GM12878 (cell line): Measurements from ENCODE around the gene CRYBG3. TPM values are rescaled to one million over a fixed set of nuclear protein-coding genes. Genes with fewer than 3 reads are reported as not detected.

Experiments used
- ATAC-seq: fragments of 200-7000 bp; cut with Tn5 transposase; 3 replicates; pipeline ENCODE4 v1.9.1; 2020; ENCODE audit warnings: mild to moderate bottlenecking, moderate library complexity
- BruUV-seq: library from RNA; stranded (reverse); fragments of 400-500 nt; replicated peaks from 2 replicates; lab custom pipeline; 2021; lab: Mats Ljungman, UMichigan
- CTCF ChIA-PET: fragments of 300-600 bp; sonication (Branson Sonifier 250); formaldehyde crosslinking; extraction: SDS; loops from one replicate; lab custom pipeline; 2021; ENCODE audit warnings: inconsistent platforms; lab: Yijun Ruan, JAX
- POLR2A ChIA-PET: fragments of 350-600 bp; formaldehyde crosslinking; extraction: SDS; loops from one replicate; lab custom pipeline; 2021; ENCODE audit warnings: inconsistent platforms; lab: Charles Lee
- RAD21 ChIA-PET: fragments of 300-600 bp; sonication (Branson Sonifier 250); formaldehyde crosslinking; loops from one replicate; lab custom pipeline; 2023; ENCODE audit warnings: antibody characterized with exemption; ENCODE audit not compliant: unreplicated experiment; lab: Charles Lee
- SMC1A ChIA-PET: fragments of 300-600 bp; sonication (Branson Sonifier 250); formaldehyde crosslinking; loops from one replicate; lab custom pipeline; 2023; ENCODE audit not compliant: unreplicated experiment, uncharacterized antibody; lab: Charles Lee
- DNase-seq: peaks from one replicate; pipeline ENCODE4 v3.0.0-alpha.2; 2011; ENCODE audit warnings: low read depth, low spot score
- FAIRE-seq: peaks from 3 replicates; lab custom pipeline; 2011; peaks lifted over from hg19 to GRCh38; lab: Jason Lieb, UNC
- H2AFZ ChIP-seq: 2 replicates; pipeline ENCODE4 v1.6.0; 2011; ENCODE audit warnings: low read depth, low read length, control low read depth; ENCODE audit not compliant: control insufficient read depth
- H3K27ac ChIP-seq: 2 replicates; pipeline ENCODE4 v1.5.1; 2011; ENCODE audit warnings: control low read depth; ENCODE audit not compliant: control insufficient read depth, insufficient read depth
- H3K27me3 ChIP-seq, 2 experiments: replicated peaks in 1 of 2; 2 replicates each; pipeline versions ENCODE4 v1.6.0 to v1.6.1; 2011; ENCODE audit warnings: low read length in 1 of 2; ENCODE audit not compliant: control insufficient read depth in 2 of 2, insufficient read depth in 2 of 2
- H3K36me3 ChIP-seq, 2 experiments: 2 replicates each; pipeline ENCODE4 v1.5.1; 2011; ENCODE audit warnings: low read length in 1 of 2; ENCODE audit not compliant: control insufficient read depth in 2 of 2, insufficient read depth in 2 of 2
- H3K4me1 ChIP-seq: 2 replicates; pipeline ENCODE4 v1.6.1; 2011; ENCODE audit warnings: mild to moderate bottlenecking, low read length, moderate library complexity, mixed read lengths; ENCODE audit not compliant: control insufficient read depth, insufficient read depth
- H3K4me2 ChIP-seq: 2 replicates; pipeline ENCODE4 v1.6.0; 2011; ENCODE audit warnings: control low read depth; ENCODE audit not compliant: control insufficient read depth, insufficient read depth
- H3K4me3 ChIP-seq: fragments of 200-600 bp; sonication (generic); 2 replicates; pipeline ENCODE4 v1.5.1; 2016
- H3K79me2 ChIP-seq: 2 replicates; pipeline ENCODE4 v1.6.0; 2011; ENCODE audit warnings: low read length; ENCODE audit not compliant: control insufficient read depth, insufficient read depth
- H3K9ac ChIP-seq: 2 replicates; pipeline ENCODE4 v1.8.0; 2011; ENCODE audit warnings: low read length, control low read depth, mixed read lengths; ENCODE audit not compliant: control insufficient read depth, insufficient read depth
- H3K9me3 ChIP-seq: replicated peaks from 3 replicates; pipeline ENCODE4 v1.5.1; 2011; ENCODE audit warnings: mild to moderate bottlenecking, low read length; ENCODE audit not compliant: control insufficient read depth, insufficient read depth
- H4K20me1 ChIP-seq: 2 replicates; pipeline ENCODE4 v1.6.0; 2011; ENCODE audit not compliant: control insufficient read depth, insufficient read depth
- CHD1 ChIP-seq: IDR thresholded peaks from 2 replicates; pipeline ENCODE4 v1.6.1; 2012; ENCODE audit warnings: low read depth, low read length, improper control_type of control experiment
- E2F4 ChIP-seq: IDR thresholded peaks from 2 replicates; pipeline ENCODE4 v1.6.1; 2012; ENCODE audit warnings: low read depth, low read length, improper control_type of control experiment
- EGR1 ChIP-seq, 2 experiments: IDR thresholded peaks; 1 replicate in 1 of 2; 2 replicates in 1 of 2; pipeline ENCODE4 v1.6.1; 2011 to 2012; ENCODE audit warnings: low read depth in 2 of 2, low read length in 2 of 2, borderline replicate concordance in 1 of 2, mild to moderate bottlenecking in 1 of 2, moderate library complexity in 1 of 2
- EZH2 ChIP-seq: IDR thresholded peaks from 2 replicates; pipeline ENCODE4 v1.6.1; 2012; ENCODE audit warnings: low read depth, mild to moderate bottlenecking, control low read depth, inconsistent platforms, low read length, borderline replicate concordance; ENCODE audit not compliant: control insufficient read depth
- FOXK2 ChIP-seq: fragments of 450-650 bp; IDR thresholded peaks from 2 replicates; pipeline ENCODE4 v1.6.1; 2017; ENCODE audit warnings: mild to moderate bottlenecking, moderate library complexity
- GATAD2B ChIP-seq: fragments of 450-650 bp; conservative IDR thresholded peaks from 2 replicates; pipeline ENCODE4 v1.6.1; 2017; ENCODE audit warnings: low read depth, mild to moderate bottlenecking, moderate library complexity
- MTA3 ChIP-seq: IDR thresholded peaks from 2 replicates; pipeline ENCODE4 v1.6.1; 2012; ENCODE audit warnings: low read length, inconsistent platforms, borderline replicate concordance
- NR2C2 ChIP-seq: IDR thresholded peaks from 2 replicates; pipeline ENCODE4 v1.6.1; 2011; ENCODE audit warnings: borderline replicate concordance, low read depth; ENCODE audit not compliant: control insufficient read depth, insufficient read length
- NR2F1 ChIP-seq: fragments of 450-650 bp; conservative IDR thresholded peaks from 2 replicates; pipeline ENCODE4 v1.6.1; 2017; ENCODE audit warnings: mild to moderate bottlenecking
- PAX8 ChIP-seq: fragments of 450-650 bp; IDR thresholded peaks from 2 replicates; pipeline ENCODE4 v1.6.1; 2017; ENCODE audit warnings: mild to moderate bottlenecking, moderate library complexity
- PKNOX1 ChIP-seq: fragments of 450-650 bp; IDR thresholded peaks from 2 replicates; pipeline ENCODE4 v1.6.1; 2016; ENCODE audit warnings: mild to moderate bottlenecking
- SIN3A ChIP-seq: IDR thresholded peaks from 2 replicates; pipeline ENCODE4 v1.6.1; 2012; ENCODE audit warnings: low read depth, low read length, improper control_type of control experiment
- SIX5 ChIP-seq: IDR thresholded peaks from 2 replicates; pipeline ENCODE4 v1.6.1; 2011; ENCODE audit warnings: mild to moderate bottlenecking, low read depth, low read length, moderate library complexity; ENCODE audit not compliant: severe bottlenecking
- SMAD1 ChIP-seq: fragments of 450-650 bp; IDR thresholded peaks from 2 replicates; pipeline ENCODE4 v1.6.1; 2018; ENCODE audit warnings: mild to moderate bottlenecking, low read depth; ENCODE audit not compliant: partially characterized antibody
- SREBF1 ChIP-seq: IDR thresholded peaks from 2 replicates; pipeline ENCODE4 v1.6.1; 2012; ENCODE audit warnings: mild to moderate bottlenecking, low read length
- SREBF2 ChIP-seq: IDR thresholded peaks from 2 replicates; pipeline ENCODE4 v1.6.1; 2012; ENCODE audit warnings: mild to moderate bottlenecking, low read length
- ZNF622 ChIP-seq: fragments of 450-650 bp; IDR thresholded peaks from 2 replicates; pipeline ENCODE4 v1.6.1; 2017; ENCODE audit warnings: mild to moderate bottlenecking, inconsistent platforms
- WGBS: methylation state at CpG from one replicate; pipeline ENCODE4 v1.1.6; 2016; ENCODE audit warnings: low lambda C conversion rate; ENCODE audit not compliant: insufficient replicate concordance, insufficient coverage; ENCODE audit errors: missing lambda C conversion rate; 5-methylcytosine and 5-hydroxymethylcytosine counted together
- in situ Hi-C: fragments of 300-500 bp; cut with MboI; formaldehyde crosslinking; loops from 9 replicates; pipeline ENCODE4 v1.14.3; 2018; ENCODE audit warnings: mixed read lengths
- intact Hi-C: fragments of 100-400 bp; cut with micrococcal nuclease; formaldehyde crosslinking; loops from one replicate; pipeline ENCODE4 v1.14.2; 2022; ENCODE audit not compliant: unreplicated experiment
- polyA plus RNA-seq, 11 experiments: library from polyadenylated mRNA; depleted of rRNA in 4 of 11; unstranded in 6 of 11; stranded (reverse) in 5 of 11; fragments of >200 nt; fragmentation: Nextera tagmentation in 4 of 11; fragmentation: Illumina TruSeq in 1 of 11; extraction: Ambion mirVana in 4 of 11; extraction: Trizol in 1 of 11; gene quantifications; 1 replicate in 1 of 11; 2 replicates in 10 of 11; pipeline versions ENCODE4 v1.2.1 to v1.2.3, GENCODE V29; 2011 to 2016; ENCODE audit warnings: inconsistent platforms in 2 of 11, missing spikeins in 2 of 11, low read depth in 1 of 11
- total RNA-seq, 4 experiments: library from RNA; depleted of rRNA in 3 of 4; stranded (reverse); fragments of >200 nt in 3 of 4; fragmentation: Illumina TruSeq in 1 of 4; extraction: Trizol in 1 of 4; gene quantifications; 2 replicates each; pipeline versions ENCODE4 v1.2.1 to v1.2.3, GENCODE V29; 2013 to 2021
- TF ChIP-seq, protein P1 (sequence below): fragments of 150-350 bp; IDR thresholded peaks from 2 replicates; pipeline ENCODE4 v1.6.1; 2016; ENCODE audit warnings: low read depth, low read length

Gene CRYBG3
- total and polyA plus RNA-seq, 10 of the 15 experiments (the other 5 are each of a cell fraction or from before 2014, with no cell fraction given), result 0.11 to 5.4 (median 1.6) TPM

- TF ChIP-seq MTA3, result no peak
- TF ChIP-seq, all 136 proteins: peak for 0
Observed at GRCh38 chr3:97992547-97993173, 170.8 kb downstream of the CRYBG3 start (continued).

DNA sequence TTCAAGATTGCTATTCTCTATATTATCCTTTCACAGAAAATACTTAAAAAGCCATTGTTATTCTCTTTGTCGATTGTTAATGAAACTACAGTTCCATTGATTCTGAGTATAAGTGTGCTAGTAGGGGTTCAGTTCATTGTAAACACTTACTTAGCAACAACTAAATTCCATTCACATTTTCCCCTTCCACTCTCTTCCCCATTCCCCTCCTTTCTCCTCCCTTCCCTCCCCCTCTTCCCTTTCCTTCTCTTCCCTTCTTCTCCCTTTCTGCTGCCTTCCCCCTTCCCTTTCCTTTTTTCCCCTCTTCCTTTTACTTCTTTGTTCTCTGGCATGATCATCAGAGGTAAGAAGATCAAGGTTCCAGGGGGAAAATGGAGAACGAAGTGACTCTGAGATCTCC, 171.7 kb downstream of the CRYBG3 start:
- ChIA-PET RAD21 (interaction anchor here (1.5 kb wide), 1 partner anchor 29 kb away, joined by 4 read pairs; no protein-coding TSS in a partner anchor), SMC1A (interaction anchor here (0.6 kb wide), 1 partner anchor 40 kb away, joined by 3 read pairs; no protein-coding TSS in a partner anchor), POLR2A (interaction anchor here (0.6 to 0.8 kb wide), 2 partner anchors 22 to 377 kb away, joined by 3 to 4 read pairs; no protein-coding TSS in a partner anchor), CTCF (interaction anchor here (0.6 to 1.4 kb wide), 2 partner anchors 8 to 579 kb away, joined by 3 read pairs; no protein-coding TSS in a partner anchor)
- Histone ChIP-seq H3K4me1 (0 out of 2 replicates have a peak, but pooled peaks cover 5% of the 10 kb centered on the region), H3K9ac (no peak overlapping the region), H4K20me1 (no peaks in the 10 kb centered on the region), H3K4me2 (no peak overlapping the region), H3K4me3 (no peak overlapping the region), H2AFZ (no peak overlapping the region), H3K9me3 (no peaks in the 10 kb centered on the region), H3K36me3 (no peaks in the 10 kb centered on the region), H3K27ac (no peak overlapping the region), H3K79me2 (no peaks in the 10 kb centered on the region), H3K27me3 (no peaks in the 10 kb centered on the region)
- in situ Hi-C loops (no loop called here), intact Hi-C loops (no loop called here)
- TF ChIP-seq PKNOX1 (no peak), PAX8 (no peak), EZH2 (no peak), EGR1 (IDR thresholded peaks at IDR 0.05; ENCODE audit: borderline replicate concordance in 1 of 2, low read depth in 2 of 2, low read length in 2 of 2) (no peak), E2F4 (no peak), NR2F1 (no peak), SREBF2 (no peak), CHD1 (no peak), SIX5 (no peak), SIN3A (no peak), SREBF1 (no peak), NR2C2 (no peak), GATAD2B (no peak), FOXK2 (no peak), ZNF622 (no peak), SMAD1 (no peak)
- TF ChIP-seq, protein P1, sequence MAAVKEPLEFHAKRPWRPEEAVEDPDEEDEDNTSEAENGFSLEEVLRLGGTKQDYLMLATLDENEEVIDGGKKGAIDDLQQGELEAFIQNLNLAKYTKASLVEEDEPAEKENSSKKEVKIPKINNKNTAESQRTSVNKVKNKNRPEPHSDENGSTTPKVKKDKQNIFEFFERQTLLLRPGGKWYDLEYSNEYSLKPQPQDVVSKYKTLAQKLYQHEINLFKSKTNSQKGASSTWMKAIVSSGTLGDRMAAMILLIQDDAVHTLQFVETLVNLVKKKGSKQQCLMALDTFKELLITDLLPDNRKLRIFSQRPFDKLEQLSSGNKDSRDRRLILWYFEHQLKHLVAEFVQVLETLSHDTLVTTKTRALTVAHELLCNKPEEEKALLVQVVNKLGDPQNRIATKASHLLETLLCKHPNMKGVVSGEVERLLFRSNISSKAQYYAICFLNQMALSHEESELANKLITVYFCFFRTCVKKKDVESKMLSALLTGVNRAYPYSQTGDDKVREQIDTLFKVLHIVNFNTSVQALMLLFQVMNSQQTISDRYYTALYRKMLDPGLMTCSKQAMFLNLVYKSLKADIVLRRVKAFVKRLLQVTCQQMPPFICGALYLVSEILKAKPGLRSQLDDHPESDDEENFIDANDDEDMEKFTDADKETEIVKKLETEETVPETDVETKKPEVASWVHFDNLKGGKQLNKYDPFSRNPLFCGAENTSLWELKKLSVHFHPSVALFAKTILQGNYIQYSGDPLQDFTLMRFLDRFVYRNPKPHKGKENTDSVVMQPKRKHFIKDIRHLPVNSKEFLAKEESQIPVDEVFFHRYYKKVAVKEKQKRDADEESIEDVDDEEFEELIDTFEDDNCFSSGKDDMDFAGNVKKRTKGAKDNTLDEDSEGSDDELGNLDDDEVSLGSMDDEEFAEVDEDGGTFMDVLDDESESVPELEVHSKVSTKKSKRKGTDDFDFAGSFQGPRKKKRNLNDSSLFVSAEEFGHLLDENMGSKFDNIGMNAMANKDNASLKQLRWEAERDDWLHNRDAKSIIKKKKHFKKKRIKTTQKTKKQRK, result no peak
- DNase-seq (no peak), FAIRE-seq (no peak), ATAC-seq (no peak)
- WGBS, result 39% methylated on average over 2 of the region's 2 CpGs
- no TSS peak for BruUV-seq
